Choroid plexus epithelial cell (primary cell): Measurements from ENCODE around the gene ESYT3.
"Not testable (repeated sequence)": the region's sequence is repeated elsewhere in the genome, so short reads cannot be mapped to it uniquely, and the experiment has no call there.

Experiments
- DNase-seq: peaks from one replicate; pipeline ENCODE4 v3.0.0-alpha.2; 2010; ENCODE audit warnings: low read depth
- H3K4me3 ChIP-seq: 2 replicates; pipeline ENCODE4 v1.5.1; 2011; ENCODE audit warnings: low read depth, mild to moderate bottlenecking, control low read depth, low read length, moderate library complexity
- CTCF ChIP-seq: conservative IDR thresholded peaks from 2 replicates; pipeline ENCODE4 v1.5.1; 2011; ENCODE audit warnings: low read depth, mild to moderate bottlenecking, control low read depth, inconsistent platforms, low read length, moderate library complexity

Gene ESYT3

GRCh38 chr3:138492980-138493675 lies 58.7 kb downstream of the ESYT3 start:
- H3K4me3 ChIP-seq = no peak overlapping the region
- DNase-seq = no peak
- TF ChIP-seq CTCF = no peak

GRCh38 chr3:138493804-138494606 lies 59.6 kb downstream of the ESYT3 start:
- no peak for TF ChIP-seq CTCF
- DNase-seq = peak; percentile 71
- no peak overlapping the region for H3K4me3 ChIP-seq

- DNase-seq = no peak
- TF ChIP-seq CTCF = no peak
- no peak overlapping the region for H3K4me3 ChIP-seq
Measured at GRCh38 chr3:138494607-138494929, 60.2 kb downstream of the ESYT3 start.

- not testable (repeated sequence) for DNase-seq, H3K4me3 ChIP-seq
Measured at GRCh38 chr3:138495638-138496037, 61.2 kb downstream of the ESYT3 start.

GRCh38 chr3:138496436-138496835 lies 62.0 kb downstream of the ESYT3 start:
- DNase-seq = no peak
- no peak for TF ChIP-seq CTCF
- H3K4me3 ChIP-seq = no peak overlapping the region

GRCh38 chr3:138497021-138497420 lies 62.6 kb downstream of the ESYT3 start:
- H3K4me3 ChIP-seq = no peak overlapping the region
- DNase-seq = no peak
- TF ChIP-seq CTCF = no peak

GRCh38 chr3:138497851-138498250 lies 63.4 kb downstream of the ESYT3 start:
- DNase-seq = no peak
- TF ChIP-seq CTCF = no peak

More at GRCh38 chr3:138497851-138498250, 63.4 kb downstream of the ESYT3 start:
- no peak overlapping the region for H3K4me3 ChIP-seq
